GM12865 (cell line): ENCODE results near the gene TMEM247.

ENCODE experiments used
- DNase-seq: peaks from one replicate; pipeline ENCODE4 v3.0.0; 2010; ENCODE audit warnings: low read depth
- H3K4me3 ChIP-seq: 2 replicates; pipeline ENCODE4 v1.5.1; 2011; ENCODE audit warnings: mild to moderate bottlenecking, low read depth, low read length, control low read depth
- CTCF ChIP-seq: IDR thresholded peaks from 2 replicates; pipeline ENCODE4 v1.5.1; 2011; ENCODE audit warnings: low read length, control low read depth, low read depth, inconsistent platforms; ENCODE audit not compliant: insufficient read depth; ENCODE audit errors: missing control alignments

Gene TMEM247

GRCh38 chr2:46493971-46494250 is 14.5 kb downstream of the TMEM247 start:
- no peak for TF ChIP-seq CTCF
- no peak for DNase-seq
- H3K4me3 ChIP-seq = no peak overlapping the region

- TF ChIP-seq CTCF = no peak
Observed at GRCh38 chr2:46494596-46494995, 15.2 kb downstream of the TMEM247 start.

GRCh38 chr2:46495231-46496030 is 16.1 kb downstream of the TMEM247 start:
- no peak overlapping the region for H3K4me3 ChIP-seq
- no peak for DNase-seq
- no peak for TF ChIP-seq CTCF

More at GRCh38 chr2:46494596-46494995, 15.2 kb downstream of the TMEM247 start:
- H3K4me3 ChIP-seq = no peak overlapping the region
- no peak for DNase-seq

GRCh38 chr2:46497766-46498165 is 18.4 kb downstream of the TMEM247 start:
- no peak overlapping the region for H3K4me3 ChIP-seq
- DNase-seq = no peak
- TF ChIP-seq CTCF = no peak

GRCh38 chr2:46498681-46499080 is 19.3 kb downstream of the TMEM247 start:
- no peak for DNase-seq
- TF ChIP-seq CTCF = no peak
- H3K4me3 ChIP-seq = no peak overlapping the region

- peak overlapping the region; percentile 51; the same call in 1 of the 2 replicates for H3K4me3 ChIP-seq
- no peak for DNase-seq
- TF ChIP-seq CTCF = no peak
Observed at GRCh38 chr2:46499392-46499785, 20.0 kb downstream of the TMEM247 start.

- H3K4me3 ChIP-seq = no peak overlapping the region
- no peak for DNase-seq
- no peak for TF ChIP-seq CTCF
Observed at GRCh38 chr2:46500801-46501200, 21.4 kb downstream of the TMEM247 start.
